SJCRH30 (cell line): ENCODE data around the gene ABTB2. TPM values are rescaled to one million over a fixed set of nuclear protein-coding genes. Genes with fewer than 3 reads are reported as not detected.
A peak's percentile ranks its signal among the peaks of the same experiment; 100 is the strongest.

Experiments
- DNase-seq, 2 experiments: peaks; one replicate each; pipeline ENCODE4 v3.0.0-alpha.2; 2015 to 2020
- H3K27ac ChIP-seq: fragments of 250-450 bp; sonication (Bioruptor Pico); 2 replicates; pipeline ENCODE4 v1.5.1; 2020; ENCODE audit warnings: mild to moderate bottlenecking, moderate library complexity
- H3K27me3 ChIP-seq: fragments of 250-450 bp; sonication (Bioruptor Pico); 2 replicates; pipeline ENCODE4 v1.5.1; 2020; ENCODE audit warnings: mild to moderate bottlenecking, moderate library complexity
- H3K36me3 ChIP-seq: fragments of 250-450 bp; sonication (Bioruptor Pico); 2 replicates; pipeline ENCODE4 v1.5.1; 2020; ENCODE audit warnings: mild to moderate bottlenecking, moderate library complexity
- H3K4me1 ChIP-seq: fragments of 250-450 bp; sonication (Bioruptor Pico); 2 replicates; pipeline ENCODE4 v1.5.1; 2020; ENCODE audit warnings: mild to moderate bottlenecking, moderate library complexity
- H3K4me3 ChIP-seq: fragments of 250-450 bp; sonication (Bioruptor Pico); 2 replicates; pipeline ENCODE4 v1.5.1; 2020; ENCODE audit warnings: mild to moderate bottlenecking, moderate library complexity
- H3K9me3 ChIP-seq: fragments of 250-450 bp; sonication (Bioruptor Pico); replicated peaks from 2 replicates; pipeline ENCODE4 v1.5.1; 2020; ENCODE audit warnings: mild to moderate bottlenecking, moderate library complexity
- total RNA-seq: library from RNA; depleted of rRNA; stranded (reverse); fragments of >200 nt; shearing (Covaris generic); gene quantifications from 2 replicates; pipeline ENCODE4 v1.2.3, GENCODE V29; 2014

The ABTB2 gene
- total RNA-seq, 1 experiment from 2014 or later, result 0.83 TPM

GRCh38 chr11:34267417-34267816 is 90.4 kb downstream of the ABTB2 start:
- no peak for DNase-seq
- Histone ChIP-seq H3K4me1 (peaks cover 4% of the 10 kb centered on the region; the same call in 1 of the 2 replicates), H3K27ac (no peak overlapping the region), H3K4me3 (no peak overlapping the region), H3K9me3 (no peaks in the 10 kb centered on the region), H3K36me3 (no peaks in the 10 kb centered on the region), H3K27me3 (no peaks in the 10 kb centered on the region)

DNA sequence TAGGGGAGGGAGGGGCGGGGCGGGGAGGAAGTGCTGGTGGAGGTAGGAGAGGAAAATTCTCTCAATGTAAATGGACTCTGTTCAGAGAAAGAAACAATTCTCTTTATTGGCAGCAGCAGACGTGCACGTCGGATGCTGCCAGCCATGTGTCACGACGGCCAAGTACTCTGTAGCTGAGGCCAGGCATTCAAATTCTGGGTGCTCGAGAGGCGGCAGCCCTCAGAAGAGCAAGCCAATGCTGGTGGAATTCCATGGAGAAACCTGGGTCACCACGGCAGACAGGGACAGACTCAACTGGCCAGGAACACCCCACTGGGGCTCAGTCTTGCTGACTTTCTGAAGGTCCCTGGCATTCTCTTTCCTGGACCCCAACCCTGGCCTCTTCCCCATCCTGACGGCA is 90.8 kb downstream of the ABTB2 start:
- Histone ChIP-seq H3K27ac (no peak overlapping the region), H3K4me1 (peaks cover 4% of the 10 kb centered on the region; the same call in 1 of the 2 replicates)
- peak in 1 of 2 experiments; percentile 10 for DNase-seq

DNA sequence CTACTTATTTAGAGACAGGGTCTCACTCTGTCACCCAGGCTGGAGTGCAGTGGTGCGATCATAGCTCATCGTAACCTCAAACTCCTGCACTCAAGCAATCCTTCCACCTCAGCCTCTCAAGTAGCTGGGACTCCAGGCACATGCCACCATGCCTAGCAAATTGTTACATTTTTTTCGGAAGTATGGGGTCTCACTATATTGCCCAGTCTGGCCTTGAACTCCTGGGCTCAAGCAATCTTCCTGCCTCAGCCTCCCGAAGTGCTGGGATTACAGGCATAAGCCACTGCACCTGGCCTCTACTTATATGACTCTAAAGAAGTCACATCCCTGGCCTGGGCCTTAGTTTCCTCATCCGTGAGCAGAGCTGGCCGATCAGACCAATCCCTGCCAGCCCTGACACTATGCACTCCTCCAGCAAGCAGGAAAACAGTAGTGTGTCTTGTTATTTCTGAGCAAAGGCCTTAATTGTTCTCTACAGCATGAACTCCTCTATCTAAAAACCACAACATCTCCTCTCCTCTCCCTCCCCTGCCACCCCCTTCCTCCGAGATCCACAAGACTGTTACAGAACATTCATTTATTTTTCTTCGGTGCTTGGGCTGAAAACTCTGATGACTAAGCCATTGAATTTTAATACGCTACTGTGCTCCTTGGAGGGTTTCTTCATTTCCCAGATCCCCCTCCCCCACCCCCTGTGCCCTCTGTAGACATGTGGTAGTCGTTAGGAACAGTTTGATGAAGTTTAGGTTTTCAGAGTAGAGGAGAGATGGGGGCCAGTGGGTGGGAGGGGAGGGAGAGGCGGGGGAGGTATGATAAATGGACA is 91.5 kb downstream of the ABTB2 start:
- Histone ChIP-seq H3K4me3 (no peak overlapping the region), H3K9me3 (no peaks in the 10 kb centered on the region), H3K27ac (no peak overlapping the region), H3K4me1 (peaks cover 4% of the 10 kb centered on the region; the same call in 1 of the 2 replicates), H3K27me3 (no peaks in the 10 kb centered on the region), H3K36me3 (no peaks in the 10 kb centered on the region)
- peak in 1 of 2 experiments; percentile 35 for DNase-seq

More for the DNA sequence above, 90.8 kb downstream of the ABTB2 start:
- no peak overlapping the region for H3K4me3 ChIP-seq
- no peaks in the 10 kb centered on the region for H3K9me3 ChIP-seq
- H3K36me3 ChIP-seq, result no peaks in the 10 kb centered on the region
- H3K27me3 ChIP-seq, result no peaks in the 10 kb centered on the region

- no peak overlapping the region for H3K27ac ChIP-seq
- H3K9me3 ChIP-seq, result no peaks in the 10 kb centered on the region
- H3K4me1 ChIP-seq, result peaks cover 4% of the 10 kb centered on the region; the same call in 1 of the 2 replicates
- H3K4me3 ChIP-seq, result no peak overlapping the region
- no peaks in the 10 kb centered on the region for H3K27me3 ChIP-seq
- H3K36me3 ChIP-seq, result no peaks in the 10 kb centered on the region
- DNase-seq, result no peak
Observed at GRCh38 chr11:34264303-34265110, 93.3 kb downstream of the ABTB2 start.

DNA sequence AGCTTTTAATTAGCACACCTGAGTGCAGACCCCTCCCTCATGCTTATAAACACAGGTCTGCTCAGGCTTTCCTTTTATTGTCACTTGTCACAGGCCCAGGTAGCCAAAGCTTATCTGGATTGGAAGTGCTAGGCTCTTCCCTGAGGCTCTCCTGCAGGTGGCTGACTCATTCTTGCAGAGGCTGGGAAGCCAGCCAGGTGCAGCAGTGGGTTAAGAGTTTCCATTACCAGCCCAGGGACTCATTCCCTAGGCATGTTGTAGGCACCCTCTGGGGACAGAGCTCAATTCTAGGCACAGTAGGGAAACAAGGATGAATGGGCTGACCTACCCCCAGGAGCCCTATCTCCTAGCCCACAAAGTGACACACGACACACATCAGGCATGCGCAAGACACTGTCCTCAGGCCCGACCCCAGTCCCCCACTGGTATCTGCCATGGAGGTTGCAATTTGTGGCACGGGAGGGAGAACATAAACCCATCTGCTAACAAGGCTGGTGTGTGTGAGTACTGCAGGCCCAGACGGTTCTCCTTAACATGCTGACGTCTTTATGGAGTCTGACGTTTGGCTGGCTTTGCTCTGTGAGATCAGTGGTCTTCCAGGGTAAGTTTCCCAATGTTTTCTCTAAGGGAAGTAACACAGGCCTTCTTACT is 94.2 kb downstream of the ABTB2 start:
- Histone ChIP-seq H3K27ac (no peak overlapping the region), H3K4me3 (no peak overlapping the region), H3K9me3 (no peaks in the 10 kb centered on the region), H3K36me3 (no peaks in the 10 kb centered on the region), H3K4me1 (peaks cover under 1% of the 10 kb centered on the region; the same call in 1 of the 2 replicates), H3K27me3 (no peaks in the 10 kb centered on the region)
- DNase-seq, result no peak

DNA sequence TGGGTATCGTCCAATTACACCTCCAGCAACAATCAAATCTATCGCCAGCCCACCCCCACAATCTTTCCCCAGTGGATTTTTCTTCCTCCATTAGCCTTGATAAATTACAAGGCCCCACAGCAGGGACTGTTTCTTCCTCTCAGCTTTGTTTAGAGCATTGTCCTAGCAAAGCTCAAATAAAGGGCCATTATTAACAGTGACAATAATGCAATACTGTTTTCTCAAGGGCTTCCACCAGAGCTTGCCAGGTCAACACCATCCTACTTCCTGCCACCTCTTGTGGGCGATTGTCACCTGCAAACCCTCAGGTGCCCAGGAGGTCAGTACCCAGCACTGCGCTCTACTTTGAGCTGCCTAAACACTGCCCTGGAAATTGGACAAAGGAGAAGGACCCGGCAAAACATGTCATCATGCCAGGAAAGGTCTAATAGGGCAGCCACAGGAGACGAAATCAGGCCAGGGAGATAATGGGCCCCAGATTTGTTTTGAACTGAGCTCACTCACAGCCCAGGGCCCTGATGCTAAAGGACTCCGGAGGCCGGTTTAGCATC is 95.2 kb downstream of the ABTB2 start:
- no peaks in the 10 kb centered on the region for H3K36me3 ChIP-seq
- H3K9me3 ChIP-seq, result no peaks in the 10 kb centered on the region
- no peak overlapping the region for H3K4me3 ChIP-seq
- no peaks in the 10 kb centered on the region for H3K27me3 ChIP-seq
- no peak for DNase-seq
- no peak overlapping the region for H3K27ac ChIP-seq
- H3K4me1 ChIP-seq, result no peaks in the 10 kb centered on the region

DNA sequence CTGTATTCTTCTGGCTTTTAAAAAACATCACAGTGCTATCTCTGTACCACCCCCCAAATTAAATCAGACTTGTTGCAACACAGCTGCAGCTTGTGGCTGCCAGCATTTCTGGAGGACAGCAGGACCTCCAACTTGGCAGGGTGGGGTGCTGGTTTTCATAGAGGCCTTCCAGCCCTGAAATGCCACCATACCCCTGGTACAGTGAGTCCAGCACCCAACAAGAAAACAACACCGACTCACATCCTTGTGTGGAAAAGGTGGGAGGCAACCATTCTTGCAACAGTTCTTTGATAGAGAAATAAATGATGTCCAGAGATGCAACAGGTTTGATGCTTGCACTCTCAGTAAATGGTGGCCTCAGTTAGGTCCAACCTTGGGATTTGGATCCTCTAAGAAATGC is 96.0 kb downstream of the ABTB2 start:
- no peaks in the 10 kb centered on the region for H3K4me1 ChIP-seq
- H3K9me3 ChIP-seq, result no peaks in the 10 kb centered on the region
- H3K4me3 ChIP-seq, result no peak overlapping the region
- DNase-seq, result no peak
- no peaks in the 10 kb centered on the region for H3K36me3 ChIP-seq
- no peaks in the 10 kb centered on the region for H3K27me3 ChIP-seq
- no peak overlapping the region for H3K27ac ChIP-seq

DNA sequence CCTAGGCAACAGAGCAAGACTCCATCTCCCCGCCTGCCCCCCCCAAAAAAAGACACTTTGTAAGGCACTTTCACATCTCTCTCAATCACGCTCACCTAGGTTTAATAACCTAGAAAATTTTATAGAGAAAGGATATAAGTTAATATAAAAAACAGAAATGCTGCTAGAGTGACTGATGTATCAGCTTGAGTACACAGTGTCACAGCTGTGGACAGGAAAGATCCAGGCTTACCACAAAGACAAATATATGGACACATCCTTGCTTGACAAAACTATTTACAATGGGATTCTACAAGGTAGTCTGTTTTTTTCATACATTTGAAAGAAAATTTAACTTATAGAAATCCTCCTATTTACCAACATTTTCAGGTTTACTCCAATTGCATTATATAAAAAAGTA is 96.7 kb downstream of the ABTB2 start:
- Histone ChIP-seq H3K36me3 (no peaks in the 10 kb centered on the region), H3K9me3 (no peaks in the 10 kb centered on the region), H3K4me1 (no peaks in the 10 kb centered on the region), H3K27ac (no peak overlapping the region), H3K4me3 (no peak overlapping the region), H3K27me3 (no peaks in the 10 kb centered on the region)
- no peak for DNase-seq

DNA sequence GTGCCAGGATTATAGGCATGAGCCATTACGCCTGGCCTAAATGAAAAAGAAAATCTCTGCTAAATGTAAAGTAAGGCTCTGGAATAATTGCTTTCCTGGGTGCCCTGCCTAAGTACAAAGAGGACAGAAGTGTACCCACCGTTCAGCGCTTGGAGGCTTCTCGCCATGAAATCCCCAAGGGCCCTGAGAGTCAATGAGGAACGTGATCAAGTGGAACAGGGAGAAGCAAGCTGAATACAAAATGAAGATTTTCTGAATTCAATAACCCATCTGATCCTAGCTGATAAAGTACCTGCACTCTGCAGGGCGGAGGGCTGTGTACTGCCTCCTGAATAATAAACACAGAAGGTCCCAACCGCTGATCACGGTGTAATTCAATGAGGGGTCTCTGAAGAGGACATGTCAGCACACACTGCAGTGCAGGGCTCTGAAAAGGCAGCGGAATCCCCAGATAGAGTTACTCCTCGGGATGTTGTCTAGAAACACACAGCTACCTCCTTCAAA is 97.7 kb downstream of the ABTB2 start:
- Histone ChIP-seq H3K27ac (no peak overlapping the region), H3K9me3 (no peaks in the 10 kb centered on the region), H3K4me3 (no peak overlapping the region), H3K27me3 (no peaks in the 10 kb centered on the region), H3K36me3 (no peaks in the 10 kb centered on the region), H3K4me1 (no peaks in the 10 kb centered on the region)
- no peak for DNase-seq

- H3K9me3 ChIP-seq, result no peaks in the 10 kb centered on the region
- no peaks in the 10 kb centered on the region for H3K36me3 ChIP-seq
- H3K4me3 ChIP-seq, result no peak overlapping the region
- no peak for DNase-seq
- H3K27me3 ChIP-seq, result no peaks in the 10 kb centered on the region
- no peak overlapping the region for H3K27ac ChIP-seq
- H3K4me1 ChIP-seq, result no peaks in the 10 kb centered on the region
Observed at GRCh38 chr11:34259087-34259486, 98.7 kb downstream of the ABTB2 start.

DNA sequence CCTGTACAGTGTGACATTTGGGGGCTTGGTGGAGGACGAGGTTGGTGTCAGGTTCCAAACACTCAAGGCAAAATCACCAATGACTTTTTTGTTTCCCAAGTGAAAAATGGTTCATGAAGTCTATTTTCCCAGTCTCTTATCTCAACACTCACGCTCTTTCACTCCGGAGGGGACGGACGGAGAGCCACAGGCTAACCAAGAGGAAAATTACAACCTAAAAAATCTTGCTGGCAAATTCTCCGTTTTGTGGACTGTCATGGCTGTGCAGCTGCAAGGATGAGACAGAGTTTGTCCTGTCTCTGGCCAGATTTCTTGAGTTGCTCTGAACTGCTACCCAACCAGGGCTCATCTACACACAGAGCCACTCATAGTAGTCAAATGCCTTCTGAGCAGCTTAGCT is 101.2 kb downstream of the ABTB2 start:
- H3K27ac ChIP-seq, result no peak overlapping the region
- no peaks in the 10 kb centered on the region for H3K4me1 ChIP-seq
- no peak overlapping the region for H3K4me3 ChIP-seq
- no peaks in the 10 kb centered on the region for H3K27me3 ChIP-seq
- no peaks in the 10 kb centered on the region for H3K9me3 ChIP-seq
- DNase-seq, result no peak
- no peaks in the 10 kb centered on the region for H3K36me3 ChIP-seq

GRCh38 chr11:34256150-34256549 is 101.7 kb downstream of the ABTB2 start:
- no peaks in the 10 kb centered on the region for H3K9me3 ChIP-seq
- no peaks in the 10 kb centered on the region for H3K27me3 ChIP-seq
- no peak for DNase-seq
- H3K27ac ChIP-seq, result no peak overlapping the region
- no peaks in the 10 kb centered on the region for H3K36me3 ChIP-seq
- no peak overlapping the region for H3K4me3 ChIP-seq
- H3K4me1 ChIP-seq, result no peaks in the 10 kb centered on the region

DNA sequence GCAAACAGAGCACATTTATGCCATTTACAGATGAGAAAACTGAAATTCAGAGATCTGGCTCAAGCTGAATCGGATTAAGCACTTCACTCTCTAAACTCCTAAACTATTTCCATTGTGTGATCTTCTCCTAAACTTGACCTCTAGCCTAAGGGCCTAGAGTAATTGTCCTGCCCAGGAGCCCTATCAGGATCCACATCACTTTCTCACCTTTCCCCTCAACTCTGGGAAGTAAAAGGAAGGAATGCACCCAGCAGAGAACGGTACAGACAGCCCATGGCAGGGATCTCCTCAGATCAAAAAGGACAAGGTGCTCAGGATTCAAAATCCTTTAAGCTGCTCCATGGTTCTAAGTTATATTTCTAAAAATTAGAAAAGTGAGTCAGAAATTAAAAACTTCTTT is 102.7 kb downstream of the ABTB2 start:
- H3K36me3 ChIP-seq, result no peaks in the 10 kb centered on the region
- DNase-seq, result no peak
- H3K27ac ChIP-seq, result no peak overlapping the region

DNA sequence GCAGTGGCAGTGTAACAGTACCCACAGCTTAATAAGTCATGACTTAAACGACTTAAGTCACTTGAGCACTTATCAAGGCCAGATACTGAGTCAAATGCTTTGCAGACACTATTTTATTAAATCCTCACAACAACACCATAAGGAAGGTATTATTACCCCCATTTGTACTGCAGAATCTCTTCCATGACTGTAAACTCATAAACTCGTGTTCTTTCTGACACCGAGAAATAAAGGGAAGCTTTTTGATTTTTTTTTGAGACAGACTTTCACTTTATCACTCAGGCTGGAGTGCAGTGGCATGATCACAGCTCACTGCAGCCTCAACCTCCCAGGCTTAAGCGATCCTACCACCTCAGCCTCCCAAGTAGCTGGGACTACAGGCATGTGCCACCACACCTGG is 103.8 kb downstream of the ABTB2 start:
- no peak for DNase-seq
- H3K9me3 ChIP-seq, result no peaks in the 10 kb centered on the region
- H3K27ac ChIP-seq, result no peak overlapping the region
- H3K27me3 ChIP-seq, result no peaks in the 10 kb centered on the region
- no peak overlapping the region for H3K4me3 ChIP-seq
- H3K4me1 ChIP-seq, result no peaks in the 10 kb centered on the region
- no peaks in the 10 kb centered on the region for H3K36me3 ChIP-seq

More for the DNA sequence above, 102.7 kb downstream of the ABTB2 start:
- Histone ChIP-seq H3K4me3 (no peak overlapping the region), H3K27me3 (no peaks in the 10 kb centered on the region), H3K9me3 (no peaks in the 10 kb centered on the region), H3K4me1 (no peaks in the 10 kb centered on the region)
